Lung (tissue), 16 donors: Measurements from ENCODE around the gene CLCN2. TPM values are rescaled to one million over a fixed set of nuclear protein-coding genes. Genes with fewer than 3 reads are reported as not detected.

ENCODE experiments used
- ATAC-seq: fragments of 200-7000 bp; cut with Tn5 transposase; one replicate; pipeline ENCODE4 v1.9.1; 2020; ENCODE audit warnings: moderate number of reproducible peaks; ENCODE audit not compliant: insufficient read depth, low FRiP score
- DNase-seq, 3 donors: peaks; one replicate each; pipeline ENCODE4 v3.0.0-alpha.2; 2013 to 2017
- H3K27ac ChIP-seq, 2 donors: one replicate each; pipeline ENCODE4 v1.5.1; 2013; ENCODE audit warnings: mild to moderate bottlenecking in 2 of 2, moderate library complexity in 2 of 2, control low read depth in 1 of 2, inconsistent platforms in 1 of 2, low read depth in 1 of 2, low read length in 1 of 2
- H3K27me3 ChIP-seq, 3 donors: one replicate each; pipeline ENCODE4 v1.5.1; 2013; ENCODE audit warnings: low read length in 2 of 3; ENCODE audit not compliant: control insufficient read depth in 3 of 3, insufficient read depth in 3 of 3
- H3K36me3 ChIP-seq, 4 donors: one replicate each; pipeline ENCODE4 v1.5.1; 2013; ENCODE audit warnings: low read length in 4 of 4, mild to moderate bottlenecking in 1 of 4, moderate library complexity in 1 of 4; ENCODE audit not compliant: control insufficient read depth in 4 of 4, insufficient read depth in 4 of 4
- H3K4me1 ChIP-seq, 5 donors: one replicate each; pipeline ENCODE4 v1.5.1; 2013; ENCODE audit warnings: low read length in 5 of 5, mild to moderate bottlenecking in 2 of 5, moderate library complexity in 1 of 5; ENCODE audit not compliant: control insufficient read depth in 5 of 5, insufficient read depth in 5 of 5
- H3K4me3 ChIP-seq: one replicate; pipeline ENCODE4 v1.5.1; 2013; ENCODE audit warnings: mild to moderate bottlenecking, control low read depth, moderate library complexity
- H3K9ac ChIP-seq, 2 donors: one replicate each; pipeline ENCODE4 v1.5.1; 2013; ENCODE audit warnings: low read length in 2 of 2, control low read depth in 1 of 2; ENCODE audit not compliant: insufficient read depth in 1 of 2
- H3K9me3 ChIP-seq, 4 donors: one replicate each; pipeline ENCODE4 v1.5.1; 2013; ENCODE audit warnings: low read length in 3 of 4, mild to moderate bottlenecking in 1 of 4, moderate library complexity in 1 of 4; ENCODE audit not compliant: control insufficient read depth in 4 of 4, insufficient read depth in 3 of 4
- WGBS, 2 donors: extraction: QIAGEN DNeasy Blood & Tissue Kit; methylation state at CpG; one replicate each; pipeline ENCODE4 v1.1.7; 2013; 5-methylcytosine and 5-hydroxymethylcytosine counted together
- long read RNA-seq, 5 donors: transcript quantifications; one replicate each; lab custom pipeline, GENCODE V29; 2026
- polyA plus RNA-seq, 2 donors: library from polyadenylated mRNA; stranded (reverse); fragments of 200-250 nt; gene quantifications; one replicate each; pipeline ENCODE4 v1.2.1, GENCODE V29; 2013
- total RNA-seq, 2 donors: library from RNA; depleted of rRNA in 1 of 2; stranded (reverse); fragments of >200 nt in 1 of 2; gene quantifications; one replicate each; pipeline ENCODE4 v1.2.1, GENCODE V29; 2014 to 2021
- TF ChIP-seq, protein P1 (sequence below): IDR thresholded peaks from 2 replicates; pipeline ENCODE4 v1.5.1; 2012; ENCODE audit warnings: mild to moderate bottlenecking; ENCODE audit errors: control extremely low read depth, extremely low read depth
- donor health status: control.
- donor health status: control.
- donor health status: Bipolar disorder and iron deficiency.
- donor health status: healthy.
- donor health status: DM: yes; HTN: yes; CAD: no.

CLCN2 gene
- total RNA-seq (1 to 10 TPM; 5.7 to 8.7 TPM), polyA plus RNA-seq (1 to 10 TPM; 2.7 to 5.0 TPM)
- long read RNA-seq, donor 1, partial matches to known transcripts: 0 of 4 reads
- long read RNA-seq, donor 1, other reads (novel, unspliced or antisense): 0 of 4 reads
- long read RNA-seq, donor 2, partial matches to known transcripts: 0 of 2 reads
- long read RNA-seq, donor 2, other reads (novel, unspliced or antisense): 0 of 2 reads
- long read RNA-seq, donor 3: 0 reads
- long read RNA-seq, donor 4, partial matches to known transcripts: 0 of 2 reads
- long read RNA-seq, donor 4, other reads (novel, unspliced or antisense): 0 of 2 reads
- long read RNA-seq, donor 5, partial matches to known transcripts: 0 of 4 reads
- long read RNA-seq, donor 5, other reads (novel, unspliced or antisense): 0 of 4 reads

DNA sequence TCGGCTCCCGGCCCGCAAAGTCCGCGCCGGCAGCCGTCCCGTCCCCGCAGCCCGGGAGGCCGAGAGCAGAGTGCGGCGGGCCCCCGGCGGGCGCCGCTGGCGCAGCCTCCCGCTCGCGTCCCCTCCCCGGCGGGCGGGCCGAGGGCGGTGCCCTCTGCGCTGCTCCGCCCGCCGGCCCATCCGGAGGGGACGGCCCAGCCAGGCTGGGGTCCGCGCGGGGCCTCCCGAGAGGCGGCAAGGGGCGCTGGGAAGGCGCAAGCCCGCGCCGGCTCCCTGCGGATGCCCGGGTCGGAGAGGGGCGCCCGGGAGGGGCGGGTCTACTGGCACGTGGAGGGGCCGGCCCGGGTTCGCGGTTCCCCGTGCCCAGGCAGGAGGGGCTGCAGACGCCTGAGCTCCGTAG lies at the start of gene CLCN2, which contains the start of gene POLR2H:
Gene CLCN2, minus strand, starts transcription at position 74 of the 400 bp plus-strand sequence. CDS start 126 bp downstream, outside the sequence.
Gene POLR2H, plus strand, starts transcription at position 179 of the 400 bp plus-strand sequence. CDS start 1,783 bp downstream, outside the sequence.
- peaks cover 0 to 36% (median 15%) of the 10 kb centered on the region in 5 donors for H3K4me1 ChIP-seq
- peak within 1 kb of the TSS; percentile 78 for H3K4me3 ChIP-seq
- H3K27ac ChIP-seq: peak within 1 kb of the TSS; percentile 96 to 99
- peak; percentile 85 to 90 (median 85) for DNase-seq
- no peaks in the 10 kb centered on the region for H3K27me3 ChIP-seq
- WGBS, 2 donors: 0 to 1% methylated on average over 26 to 56 of the region's 56 CpGs
- TF ChIP-seq, protein P1, sequence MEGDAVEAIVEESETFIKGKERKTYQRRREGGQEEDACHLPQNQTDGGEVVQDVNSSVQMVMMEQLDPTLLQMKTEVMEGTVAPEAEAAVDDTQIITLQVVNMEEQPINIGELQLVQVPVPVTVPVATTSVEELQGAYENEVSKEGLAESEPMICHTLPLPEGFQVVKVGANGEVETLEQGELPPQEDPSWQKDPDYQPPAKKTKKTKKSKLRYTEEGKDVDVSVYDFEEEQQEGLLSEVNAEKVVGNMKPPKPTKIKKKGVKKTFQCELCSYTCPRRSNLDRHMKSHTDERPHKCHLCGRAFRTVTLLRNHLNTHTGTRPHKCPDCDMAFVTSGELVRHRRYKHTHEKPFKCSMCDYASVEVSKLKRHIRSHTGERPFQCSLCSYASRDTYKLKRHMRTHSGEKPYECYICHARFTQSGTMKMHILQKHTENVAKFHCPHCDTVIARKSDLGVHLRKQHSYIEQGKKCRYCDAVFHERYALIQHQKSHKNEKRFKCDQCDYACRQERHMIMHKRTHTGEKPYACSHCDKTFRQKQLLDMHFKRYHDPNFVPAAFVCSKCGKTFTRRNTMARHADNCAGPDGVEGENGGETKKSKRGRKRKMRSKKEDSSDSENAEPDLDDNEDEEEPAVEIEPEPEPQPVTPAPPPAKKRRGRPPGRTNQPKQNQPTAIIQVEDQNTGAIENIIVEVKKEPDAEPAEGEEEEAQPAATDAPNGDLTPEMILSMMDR: no peak
- peaks cover 0 to 16% (median 9%) of the 10 kb centered on the region in 4 donors for H3K36me3 ChIP-seq
- H3K9ac ChIP-seq: peak within 1 kb of the TSS; percentile 50 to 99
- no peaks in the 10 kb centered on the region for H3K9me3 ChIP-seq
- ATAC-seq: peak; percentile 68

DNA sequence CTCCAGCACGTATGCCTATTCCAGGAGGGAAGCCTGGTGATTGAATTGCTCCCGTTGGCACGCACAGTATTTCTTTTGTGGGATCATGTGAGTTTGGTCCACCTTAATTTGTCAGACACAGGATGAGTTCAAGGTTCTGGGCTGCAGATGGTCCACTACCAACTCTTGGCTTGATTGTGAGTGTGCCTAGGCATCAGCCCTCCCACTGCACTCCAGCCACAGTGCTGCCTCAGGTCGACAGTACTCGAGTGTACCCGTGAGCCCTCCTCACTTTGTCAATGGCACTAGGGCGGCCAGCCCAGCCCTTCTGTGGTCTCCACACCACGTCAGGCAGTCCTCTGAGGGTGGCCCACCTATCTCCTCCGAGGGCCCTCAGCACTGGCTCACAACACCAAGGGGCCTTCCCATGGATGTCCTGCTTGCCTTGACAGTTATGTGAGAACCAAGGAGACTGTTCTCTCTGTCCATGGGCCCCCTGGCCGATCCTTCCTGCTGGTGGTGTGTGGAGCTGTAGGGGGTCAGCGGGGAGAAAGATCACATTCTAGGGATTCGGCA lies 48.6 kb upstream of the CLCN2 start:
- H3K27me3 ChIP-seq: peaks cover 0 to 2% (median 0%) of the 10 kb centered on the region in 3 donors
- 77 to 85% methylated on average over 12 of the region's 12 CpGs for WGBS, 2 donors
- no peak for DNase-seq
- H3K9me3 ChIP-seq: no peaks in the 10 kb centered on the region
- H3K27ac ChIP-seq: no peak overlapping the region
- no peak overlapping the region for H3K9ac ChIP-seq
- H3K4me1 ChIP-seq: no peaks in the 10 kb centered on the region
- no peak for ATAC-seq
- H3K36me3 ChIP-seq: no peaks in the 10 kb centered on the region
- no peak overlapping the region for H3K4me3 ChIP-seq
- TF ChIP-seq, protein P1: no peak

DNA sequence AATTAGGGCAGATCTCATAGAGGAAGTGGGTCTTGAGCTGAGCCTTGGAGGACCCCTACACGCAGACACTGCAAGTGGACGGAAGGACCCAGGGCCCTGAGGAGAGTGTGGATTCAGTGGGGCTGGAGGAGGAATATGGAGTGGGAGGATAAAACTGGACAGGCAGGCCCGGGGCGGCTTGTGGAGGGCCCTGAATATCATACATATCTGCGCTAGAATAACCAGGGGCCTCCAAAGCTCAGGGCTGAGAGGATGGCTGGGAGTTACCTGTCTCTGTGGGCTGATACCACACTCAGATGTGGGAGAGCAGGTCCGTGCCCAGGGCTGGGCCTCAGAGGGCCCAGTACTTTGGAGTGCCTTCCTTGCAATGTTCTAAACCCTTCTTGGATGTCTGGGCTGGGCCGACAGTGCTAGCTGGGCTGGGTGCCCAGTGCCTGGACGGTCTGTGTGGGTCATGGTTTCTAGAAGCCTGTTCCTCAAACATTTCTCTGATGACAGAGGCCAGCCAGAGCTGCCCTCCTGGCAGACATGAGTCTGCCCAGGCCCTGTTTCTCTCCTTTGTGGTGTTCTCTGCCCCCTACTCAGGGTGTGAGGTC lies 48.0 kb upstream of the CLCN2 start:
- no peak overlapping the region for H3K27ac ChIP-seq
- 84 to 92% methylated on average over 8 of the region's 8 CpGs for WGBS, 2 donors
- ATAC-seq: no peak

More for the DNA sequence above, 48.0 kb upstream of the CLCN2 start:
- Histone ChIP-seq H3K4me1 (no peaks in the 10 kb centered on the region), H3K9ac (no peak overlapping the region), H3K9me3 (no peaks in the 10 kb centered on the region), H3K4me3 (no peak overlapping the region), H3K27me3 (no peaks in the 10 kb centered on the region), H3K36me3 (no peaks in the 10 kb centered on the region)
- TF ChIP-seq, protein P1: no peak
- DNase-seq: no peak
